Peyer's patch (tissue), 4 donors: Measurements from ENCODE around the gene MYOM3.

Experiments used
- POLR2A ChIP-seq, 2 donors: fragments of 450-650 bp; IDR thresholded peaks; one replicate each; pipeline ENCODE4 v1.5.1; 2017; ENCODE audit warnings: antibody characterized with exemption in 2 of 2, mild to moderate bottlenecking in 2 of 2, moderate library complexity in 2 of 2
- TF ChIP-seq, protein P1 (sequence below), 6 experiments: fragments of 450-650 bp in 4 of 6; fragments of 200-600 bp in 2 of 6; sonication (generic) in 1 of 6; IDR thresholded peaks; one replicate each; pipeline ENCODE4 v1.5.1; 2017 to 2019; ENCODE audit warnings: antibody characterized with exemption in 6 of 6, mild to moderate bottlenecking in 3 of 6, moderate library complexity in 1 of 6

DNA sequence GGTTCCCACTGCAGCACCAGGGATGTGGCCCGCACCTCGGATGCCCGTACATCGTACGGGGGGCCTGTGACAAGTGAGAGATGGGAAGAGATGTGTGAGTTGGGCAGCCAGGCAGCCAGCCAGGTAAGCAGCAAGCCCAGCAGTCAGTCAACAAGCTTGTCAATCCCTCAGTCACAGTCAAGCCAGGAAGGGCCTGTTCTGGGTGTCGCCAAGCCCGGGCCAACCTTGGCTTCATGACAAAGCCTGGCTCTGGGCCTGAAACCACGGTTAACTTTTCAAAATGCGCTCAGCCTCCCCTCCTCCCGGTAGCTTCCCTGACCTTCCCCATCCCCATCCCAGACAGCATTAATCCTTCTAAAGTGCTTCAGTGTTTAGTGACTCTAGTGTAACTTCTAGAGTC lies 31.8 kb downstream of the MYOM3 start:
- TF ChIP-seq, protein P1, sequence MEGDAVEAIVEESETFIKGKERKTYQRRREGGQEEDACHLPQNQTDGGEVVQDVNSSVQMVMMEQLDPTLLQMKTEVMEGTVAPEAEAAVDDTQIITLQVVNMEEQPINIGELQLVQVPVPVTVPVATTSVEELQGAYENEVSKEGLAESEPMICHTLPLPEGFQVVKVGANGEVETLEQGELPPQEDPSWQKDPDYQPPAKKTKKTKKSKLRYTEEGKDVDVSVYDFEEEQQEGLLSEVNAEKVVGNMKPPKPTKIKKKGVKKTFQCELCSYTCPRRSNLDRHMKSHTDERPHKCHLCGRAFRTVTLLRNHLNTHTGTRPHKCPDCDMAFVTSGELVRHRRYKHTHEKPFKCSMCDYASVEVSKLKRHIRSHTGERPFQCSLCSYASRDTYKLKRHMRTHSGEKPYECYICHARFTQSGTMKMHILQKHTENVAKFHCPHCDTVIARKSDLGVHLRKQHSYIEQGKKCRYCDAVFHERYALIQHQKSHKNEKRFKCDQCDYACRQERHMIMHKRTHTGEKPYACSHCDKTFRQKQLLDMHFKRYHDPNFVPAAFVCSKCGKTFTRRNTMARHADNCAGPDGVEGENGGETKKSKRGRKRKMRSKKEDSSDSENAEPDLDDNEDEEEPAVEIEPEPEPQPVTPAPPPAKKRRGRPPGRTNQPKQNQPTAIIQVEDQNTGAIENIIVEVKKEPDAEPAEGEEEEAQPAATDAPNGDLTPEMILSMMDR (IDR thresholded peaks at IDR 0.05): no peak
- TF ChIP-seq POLR2A (IDR thresholded peaks at IDR 0.05): no peak
